GM10266 (cell line): ENCODE measurements around the gene CRIM1.
A peak's percentile ranks its signal among the peaks of the same experiment; 100 is the strongest.

Experiments used
- DNase-seq: peaks from one replicate; pipeline ENCODE4 v3.0.0; 2012; ENCODE audit errors: extremely low spot score
- CTCF ChIP-seq: IDR thresholded peaks from 2 replicates; pipeline ENCODE4 v1.5.1; 2012; ENCODE audit warnings: mild to moderate bottlenecking, low read depth; ENCODE audit not compliant: control insufficient read depth, insufficient read depth; ENCODE audit errors: missing control alignments

The CRIM1 gene

DNA sequence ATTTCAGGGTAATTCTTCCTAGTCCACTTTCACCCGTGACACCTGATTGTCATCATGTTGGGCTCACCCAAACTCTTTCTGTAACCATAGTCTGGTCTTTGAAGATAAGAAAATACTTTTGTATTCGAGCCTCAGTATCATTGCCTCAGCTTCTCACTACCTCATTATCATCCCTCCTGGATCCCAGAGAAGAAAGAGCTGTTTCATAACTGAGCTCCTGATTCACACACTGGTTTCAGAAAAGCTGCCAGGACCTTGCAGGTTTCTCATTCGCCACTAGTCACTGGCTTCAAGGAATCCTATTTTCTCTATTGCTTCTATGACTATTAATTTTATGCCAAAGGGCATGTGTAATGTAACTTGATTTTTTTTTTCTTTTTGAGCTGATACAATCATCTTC is 2.9 kb upstream of the CRIM1 start:
- no peak for DNase-seq
- TF ChIP-seq CTCF = no peak

DNA sequence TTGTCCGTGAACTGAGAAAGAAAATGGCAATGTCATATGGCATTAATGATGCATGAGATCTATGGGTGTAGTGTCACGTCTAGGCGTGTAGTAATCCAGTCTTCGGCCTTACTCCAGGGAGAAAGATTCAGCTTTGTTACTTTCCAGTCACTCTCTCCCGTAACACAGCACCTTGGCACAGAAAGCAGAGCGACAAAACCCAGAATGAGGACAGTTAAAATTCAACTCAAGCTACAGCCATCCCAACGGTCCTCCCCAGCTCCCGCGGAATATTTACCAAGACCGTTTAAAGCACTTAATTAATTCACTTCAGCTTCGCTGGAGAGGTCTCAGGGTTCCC is 797 bp upstream of the CRIM1 start:
- DNase-seq = no peak
- no peak for TF ChIP-seq CTCF

GRCh38 chr2:36355890-36356297 is 316 bp downstream of the CRIM1 start:
- DNase-seq = no peak
- TF ChIP-seq CTCF = no peak

DNA sequence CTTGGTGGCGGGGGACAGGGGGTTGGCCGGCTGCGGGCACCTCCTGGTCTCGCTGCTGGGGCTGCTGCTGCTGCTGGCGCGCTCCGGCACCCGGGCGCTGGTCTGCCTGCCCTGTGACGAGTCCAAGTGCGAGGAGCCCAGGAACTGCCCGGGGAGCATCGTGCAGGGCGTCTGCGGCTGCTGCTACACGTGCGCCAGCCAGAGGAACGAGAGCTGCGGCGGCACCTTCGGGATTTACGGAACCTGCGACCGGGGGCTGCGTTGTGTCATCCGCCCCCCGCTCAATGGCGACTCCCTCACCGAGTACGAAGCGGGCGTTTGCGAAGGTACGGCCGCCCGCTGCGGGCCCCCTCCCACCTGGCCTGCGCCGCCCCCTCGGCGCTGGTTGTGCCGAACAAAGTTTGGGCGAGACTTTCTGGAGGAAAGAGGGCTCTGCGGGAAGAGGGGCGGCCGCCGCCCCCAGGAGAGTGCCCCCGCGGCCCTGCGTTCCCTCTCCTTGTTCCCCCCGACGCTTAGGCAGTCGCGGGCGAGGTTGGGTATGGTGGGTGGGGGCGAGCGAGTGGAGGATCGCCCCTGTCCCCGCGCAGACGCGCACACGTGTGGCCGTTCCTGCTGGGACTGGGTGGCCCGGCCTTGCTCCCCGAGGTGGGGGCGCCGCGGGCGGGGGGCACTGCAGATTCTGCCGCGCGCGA is 866 bp downstream of the CRIM1 start:
- DNase-seq = peak; percentile 36
- TF ChIP-seq CTCF = no peak

DNA sequence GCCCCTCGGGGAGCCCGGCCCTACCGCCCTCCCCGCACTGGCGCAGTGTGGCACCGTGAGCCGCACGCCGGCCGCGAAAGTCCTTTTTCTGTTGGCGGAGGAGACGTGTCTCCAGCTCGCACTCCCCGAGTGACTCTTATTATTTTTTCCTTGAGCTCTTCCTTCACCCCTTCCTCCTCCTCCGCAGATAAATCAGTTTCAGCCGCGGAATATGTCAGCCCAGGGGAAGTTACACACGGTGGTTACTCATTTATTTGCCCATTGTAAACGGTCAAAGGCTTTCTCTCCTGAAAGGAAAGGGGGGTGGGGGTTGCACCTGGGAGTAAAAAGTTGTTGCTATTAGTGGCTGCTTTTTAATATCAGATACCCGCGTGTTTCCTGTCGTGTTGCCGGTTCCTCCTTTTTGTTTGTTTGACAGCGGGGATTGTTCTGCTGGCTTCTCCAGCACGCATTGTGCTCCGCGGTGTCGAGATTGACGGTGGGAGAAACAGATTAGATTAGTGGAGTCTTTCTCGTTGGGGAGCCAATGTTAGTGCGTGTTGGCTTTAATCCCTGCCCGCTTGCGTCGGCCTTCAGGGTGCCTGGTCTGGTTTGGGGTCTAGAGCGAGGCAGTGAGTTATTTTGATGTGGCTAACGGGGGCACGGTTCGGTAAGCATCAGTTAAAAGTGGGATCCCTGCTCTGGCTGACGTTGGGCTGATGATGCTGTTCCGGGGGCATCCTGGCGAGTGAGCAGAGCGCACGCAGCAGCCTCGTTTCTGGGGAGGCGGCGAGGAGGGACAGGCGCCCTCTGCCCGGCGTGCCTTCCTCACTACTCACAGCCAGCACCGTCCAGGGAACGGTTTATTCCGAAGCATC is 1.6 kb downstream of the CRIM1 start:
- peak; percentile 57 for DNase-seq
- no peak for TF ChIP-seq CTCF

GRCh38 chr2:36357847-36358659 is 2.5 kb downstream of the CRIM1 start:
- no peak for DNase-seq
- peak; percentile 10 for TF ChIP-seq CTCF
